HG03175 (cell line): ENCODE data around the gene SOX13.
A peak's percentile ranks its signal among the peaks of the same experiment; 100 is the strongest.

Experiments
- ATAC-seq: cut with Tn5 transposase; IDR thresholded peaks from one replicate; pipeline ENCODE4 v1.9.1; 2021; ENCODE audit warnings: mild to moderate bottlenecking, moderate library complexity; ENCODE audit not compliant: unreplicated experiment

Gene SOX13

GRCh38 chr1:204128964-204129896 lies 56.3 kb downstream of the SOX13 start:
- ATAC-seq: peak; percentile 58

DNA sequence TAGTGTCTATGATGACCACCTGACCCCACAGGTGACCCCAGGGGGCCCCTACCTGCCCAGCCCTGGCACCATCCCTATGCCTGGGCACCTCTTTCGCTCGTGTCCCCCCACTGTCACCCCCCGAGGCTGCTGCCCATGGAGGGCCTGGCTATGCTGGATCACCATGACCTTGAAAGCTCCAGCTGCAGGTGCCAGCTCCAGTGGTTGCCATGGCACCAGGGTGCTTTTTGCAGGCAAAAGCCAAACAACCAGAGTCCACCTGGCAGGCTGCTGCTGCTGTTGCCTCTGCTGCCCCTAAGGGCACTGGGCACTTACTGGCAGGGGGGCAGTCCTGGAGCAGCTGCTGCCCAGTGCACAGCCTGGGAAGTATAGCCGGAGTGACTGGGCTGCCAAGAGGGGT lies 57.3 kb downstream of the SOX13 start:
- ATAC-seq: no peak

GRCh38 chr1:204130981-204131892 lies 58.3 kb downstream of the SOX13 start:
- no peak for ATAC-seq

DNA sequence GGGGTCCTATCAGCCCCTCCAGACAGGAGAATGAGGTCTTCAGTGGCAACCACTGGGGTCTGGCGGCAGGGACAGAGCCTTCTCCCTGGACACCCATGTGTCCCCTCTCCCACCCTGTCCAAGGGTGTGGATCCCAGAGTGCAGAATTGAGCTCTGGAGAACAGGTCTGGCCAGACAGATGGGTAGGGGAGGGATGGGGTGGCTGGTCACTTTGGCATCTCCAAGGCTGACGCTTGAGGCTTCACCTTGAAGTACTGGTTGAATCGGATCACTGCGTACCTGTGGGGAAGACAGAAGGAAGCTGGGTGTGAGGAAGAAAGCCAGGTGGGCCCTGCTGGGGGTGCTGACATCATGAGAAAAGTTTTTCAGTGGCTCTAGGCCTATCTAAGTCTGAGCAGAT lies 59.1 kb downstream of the SOX13 start:
- no peak for ATAC-seq

DNA sequence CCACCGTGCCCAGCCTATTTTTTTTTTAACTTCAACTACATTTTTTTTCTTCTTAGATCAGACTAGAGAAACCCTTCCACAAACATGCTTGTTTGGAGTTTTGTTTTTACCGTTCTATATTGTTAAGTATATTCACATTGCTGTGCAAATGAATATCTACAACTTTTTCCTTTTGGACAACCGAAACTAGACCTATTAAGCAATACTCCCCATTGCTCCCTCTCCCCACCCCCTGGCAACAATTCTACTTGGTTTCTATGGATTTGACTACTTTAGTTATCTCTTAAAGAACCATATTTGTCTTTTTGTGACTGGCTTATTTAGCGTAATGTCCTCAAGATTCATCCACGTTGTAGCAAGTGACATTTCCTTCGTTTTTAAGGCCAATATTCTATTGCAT lies 59.8 kb downstream of the SOX13 start:
- no peak for ATAC-seq

- ATAC-seq: no peak
Observed at GRCh38 chr1:204134103-204134502, 61.2 kb downstream of the SOX13 start.

DNA sequence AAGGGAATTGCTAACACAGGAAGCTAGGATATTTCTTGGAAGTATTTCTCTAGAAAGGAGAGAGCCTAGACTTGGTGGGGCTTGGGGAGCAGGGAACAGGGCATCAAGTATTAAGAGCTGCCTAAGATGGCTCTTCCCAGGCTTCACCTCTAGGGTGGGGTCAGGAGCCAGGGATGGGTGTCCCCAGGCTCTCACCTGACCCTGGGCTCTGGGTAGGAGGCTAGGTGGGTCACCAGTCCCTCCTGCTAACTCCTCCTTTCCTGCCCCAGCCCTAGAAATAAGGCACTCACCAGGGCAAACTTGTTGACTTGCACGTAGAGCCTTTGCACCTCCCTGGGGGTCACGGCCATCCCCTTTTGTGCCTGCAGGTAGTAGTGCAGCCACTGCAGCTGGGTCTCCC lies 63.9 kb downstream of the SOX13 start:
- no peak for ATAC-seq

DNA sequence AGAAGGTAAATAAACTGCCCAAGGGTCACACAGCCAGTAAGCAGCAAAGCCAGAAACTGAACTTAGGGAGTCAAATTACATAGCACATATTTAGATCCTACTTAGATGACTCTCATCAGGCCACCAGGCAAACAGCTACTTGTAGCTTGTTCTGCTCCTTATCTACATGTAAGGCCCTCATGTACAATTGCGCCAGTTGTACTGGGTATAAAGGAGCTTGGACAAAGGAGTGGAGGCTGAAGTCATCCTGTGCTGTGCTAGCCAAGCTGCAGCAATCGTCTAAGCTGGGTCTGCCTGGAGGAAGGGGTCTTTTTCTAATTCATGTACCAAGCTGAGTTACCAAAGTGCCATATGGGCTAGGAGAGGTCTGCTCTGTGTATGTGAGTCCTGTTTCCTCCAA lies 66.2 kb downstream of the SOX13 start:
- no peak for ATAC-seq

GRCh38 chr1:204139952-204140351 lies 67.0 kb downstream of the SOX13 start:
- ATAC-seq: no peak

- ATAC-seq: no peak
Observed at GRCh38 chr1:204141131-204141530, 68.2 kb downstream of the SOX13 start.

DNA sequence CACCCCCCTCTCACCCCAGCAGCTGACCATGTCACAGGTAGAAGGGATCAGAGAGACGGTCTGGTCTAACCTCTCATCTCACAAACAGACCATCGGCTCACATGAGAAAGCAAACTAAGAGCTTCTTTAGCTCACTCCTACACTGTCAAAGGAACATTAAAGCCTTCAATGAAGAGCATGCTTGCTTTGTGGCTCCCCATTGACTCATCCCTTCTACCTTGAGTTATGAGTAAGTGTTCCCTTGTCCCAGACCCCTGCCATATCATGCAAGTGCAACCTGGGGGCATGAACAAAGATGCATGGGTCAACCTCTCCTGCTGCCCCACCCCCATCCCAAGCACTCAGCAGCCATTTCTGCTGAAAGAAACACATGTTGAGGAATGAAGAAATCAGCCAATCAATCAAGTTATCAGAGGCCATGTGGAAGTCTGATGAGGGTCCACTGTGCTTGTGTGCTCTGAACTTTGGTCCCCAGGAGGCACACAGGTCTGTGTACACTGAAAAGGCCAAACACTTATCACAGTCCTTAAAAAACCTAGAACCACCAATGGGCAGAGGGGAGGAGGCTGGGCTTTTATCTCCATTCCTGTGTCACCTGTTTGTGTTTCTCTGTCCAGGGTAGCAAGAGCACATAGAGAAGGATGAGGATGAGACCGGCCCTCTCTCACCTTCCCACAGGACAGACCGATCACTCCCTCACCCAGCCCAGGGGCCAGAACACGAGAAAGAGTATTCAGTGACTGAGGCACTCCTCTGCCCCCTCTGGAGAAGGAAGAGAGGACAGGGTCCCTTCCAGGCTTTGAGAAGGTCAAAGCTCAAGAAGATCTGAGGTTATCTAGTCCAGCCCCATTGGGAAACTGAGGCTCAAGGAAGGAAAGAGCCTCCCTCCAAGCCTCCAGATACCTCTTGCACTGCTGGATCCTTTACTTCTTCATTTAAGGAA lies 69.4 kb downstream of the SOX13 start:
- no peak for ATAC-seq

DNA sequence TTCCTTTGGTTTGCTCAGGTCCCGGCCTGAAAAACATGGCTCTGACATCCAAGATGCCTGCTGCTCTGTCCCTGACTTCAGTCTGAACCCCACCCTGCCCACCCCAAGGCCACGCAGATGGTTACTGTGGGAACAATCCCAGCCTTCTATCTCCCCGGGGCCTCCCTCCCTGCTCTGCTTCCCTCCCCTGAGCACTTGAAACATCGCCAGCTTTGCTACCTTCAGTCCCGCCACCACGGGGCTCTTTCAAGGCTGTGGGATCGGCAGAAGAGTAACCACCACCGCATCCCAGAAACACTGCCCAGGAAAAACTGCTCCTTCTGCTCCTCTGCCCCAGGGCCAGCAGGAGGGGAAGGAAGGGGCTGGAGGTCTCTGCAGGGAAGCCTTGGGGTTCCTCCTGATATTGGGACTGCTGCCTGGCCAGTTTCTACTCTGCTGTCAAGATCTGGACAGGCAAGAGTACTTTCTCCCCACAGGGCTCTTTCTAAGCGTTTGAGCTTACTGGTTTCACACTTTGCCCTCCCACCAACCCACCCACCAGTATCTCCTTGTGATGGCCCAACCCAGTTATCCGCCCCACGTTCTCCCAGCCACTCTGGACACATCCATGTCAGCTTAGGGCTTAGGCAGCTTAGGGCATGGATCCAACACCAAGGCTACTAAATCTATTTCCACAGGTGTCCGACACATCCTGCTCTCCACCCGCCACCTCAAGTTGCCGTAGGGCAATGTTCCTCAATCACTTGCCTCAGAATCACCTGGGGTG lies 70.5 kb downstream of the SOX13 start:
- ATAC-seq: no peak

- ATAC-seq: no peak
Observed at GRCh38 chr1:204145033-204145504, 72.2 kb downstream of the SOX13 start.

GRCh38 chr1:204146309-204146708 lies 73.4 kb downstream of the SOX13 start:
- no peak for ATAC-seq

- no peak for ATAC-seq
Observed at GRCh38 chr1:204146965-204147364, 74.0 kb downstream of the SOX13 start.

GRCh38 chr1:204147406-204148383 lies 74.8 kb downstream of the SOX13 start:
- no peak for ATAC-seq

GRCh38 chr1:204149107-204149506 lies 76.2 kb downstream of the SOX13 start:
- no peak for ATAC-seq
